NT2/D1 (cell line): Measurements from ENCODE around the gene FOS.

ENCODE experiments used
- DNase-seq: peaks from one replicate; pipeline ENCODE4 v3.0.0-alpha.2; 2011; ENCODE audit warnings: low read depth, low spot score
- H3K27me3 ChIP-seq: 2 replicates; pipeline ENCODE4 v1.6.0; 2011; ENCODE audit warnings: mild to moderate bottlenecking; ENCODE audit not compliant: insufficient read length, insufficient read depth
- H3K36me3 ChIP-seq: 2 replicates; pipeline ENCODE4 v1.6.1; 2011; ENCODE audit warnings: mild to moderate bottlenecking, low read length, mixed read lengths; ENCODE audit not compliant: insufficient read depth, insufficient read length
- H3K4me1 ChIP-seq: 2 replicates; pipeline ENCODE4 v1.5.1; 2011; ENCODE audit not compliant: insufficient read depth, insufficient read length
- H3K4me3 ChIP-seq: 2 replicates; pipeline ENCODE4 v1.5.1; 2011; ENCODE audit warnings: low read depth; ENCODE audit not compliant: insufficient read length
- H3K9ac ChIP-seq: 2 replicates; pipeline ENCODE4 v1.6.0; 2011; ENCODE audit warnings: low read depth; ENCODE audit not compliant: insufficient read length
- H3K9me3 ChIP-seq: 2 replicates; pipeline ENCODE4 v1.5.1; 2011; ENCODE audit warnings: mild to moderate bottlenecking, low read length; ENCODE audit not compliant: insufficient read depth
- SUZ12 ChIP-seq: IDR thresholded peaks from 2 replicates; pipeline ENCODE4 v1.6.1; 2011; ENCODE audit not compliant: insufficient read length, insufficient read depth; ENCODE audit errors: extremely low read depth
- YY1 ChIP-seq: IDR thresholded peaks from 2 replicates; pipeline ENCODE4 v1.6.1; 2011; ENCODE audit not compliant: insufficient read length, insufficient read depth
- ZNF274 ChIP-seq: IDR thresholded peaks from 2 replicates; pipeline ENCODE4 v1.6.1; 2011; ENCODE audit warnings: mild to moderate bottlenecking, low read depth, low read length

The FOS gene

GRCh38 chr14:75247286-75247922 lies 31.2 kb upstream of the FOS start:
- Histone ChIP-seq H3K36me3 (no peaks in the 10 kb centered on the region), H3K27me3 (no peaks in the 10 kb centered on the region), H3K4me1 (no peaks in the 10 kb centered on the region), H3K9me3 (no peaks in the 10 kb centered on the region), H3K4me3 (no peak overlapping the region), H3K9ac (no peak overlapping the region)
- TF ChIP-seq SUZ12 (no peak), ZNF274 (no peak), YY1 (no peak)
- no peak for DNase-seq

GRCh38 chr14:75247939-75248338 lies 30.7 kb upstream of the FOS start:
- Histone ChIP-seq H3K4me1 (no peaks in the 10 kb centered on the region), H3K9me3 (no peaks in the 10 kb centered on the region), H3K4me3 (no peak overlapping the region), H3K36me3 (no peaks in the 10 kb centered on the region), H3K9ac (no peak overlapping the region), H3K27me3 (no peaks in the 10 kb centered on the region)
- DNase-seq: no peak
- TF ChIP-seq YY1 (no peak), SUZ12 (no peak), ZNF274 (no peak)

GRCh38 chr14:75249251-75249957 lies 29.2 kb upstream of the FOS start:
- DNase-seq: no peak
- no peak overlapping the region for H3K9ac ChIP-seq
- no peaks in the 10 kb centered on the region for H3K27me3 ChIP-seq
- H3K9me3 ChIP-seq: no peaks in the 10 kb centered on the region
- TF ChIP-seq ZNF274 (no peak), SUZ12 (no peak), YY1 (no peak)
- no peak overlapping the region for H3K4me3 ChIP-seq
- H3K4me1 ChIP-seq: no peaks in the 10 kb centered on the region
- H3K36me3 ChIP-seq: no peaks in the 10 kb centered on the region

GRCh38 chr14:75249958-75250336 lies 28.7 kb upstream of the FOS start:
- Histone ChIP-seq H3K36me3 (no peaks in the 10 kb centered on the region), H3K9ac (no peak overlapping the region), H3K4me3 (no peak overlapping the region), H3K4me1 (no peaks in the 10 kb centered on the region), H3K9me3 (no peaks in the 10 kb centered on the region), H3K27me3 (no peaks in the 10 kb centered on the region)
- no peak for DNase-seq
- TF ChIP-seq SUZ12 (no peak), YY1 (no peak), ZNF274 (no peak)

GRCh38 chr14:75250800-75251199 lies 27.8 kb upstream of the FOS start:
- Histone ChIP-seq H3K36me3 (no peaks in the 10 kb centered on the region), H3K9me3 (no peaks in the 10 kb centered on the region), H3K27me3 (no peaks in the 10 kb centered on the region), H3K4me3 (no peak overlapping the region), H3K9ac (no peak overlapping the region), H3K4me1 (no peaks in the 10 kb centered on the region)
- TF ChIP-seq SUZ12 (no peak), YY1 (no peak), ZNF274 (no peak)
- no peak for DNase-seq

- TF ChIP-seq YY1: no peak
- no peak for TF ChIP-seq SUZ12
- TF ChIP-seq ZNF274: no peak
- no peaks in the 10 kb centered on the region for H3K36me3 ChIP-seq
- H3K4me3 ChIP-seq: no peak overlapping the region
- peaks cover 2% of the 10 kb centered on the region for H3K4me1 ChIP-seq
- no peaks in the 10 kb centered on the region for H3K9me3 ChIP-seq
- no peak for DNase-seq
- no peaks in the 10 kb centered on the region for H3K27me3 ChIP-seq
- H3K9ac ChIP-seq: no peak overlapping the region
These were observed 26.3 kb upstream of the FOS start for GRCh38 chr14:75252254-75252837.

- Histone ChIP-seq H3K9me3 (no peaks in the 10 kb centered on the region), H3K4me1 (peaks cover 6% of the 10 kb centered on the region), H3K36me3 (no peaks in the 10 kb centered on the region), H3K9ac (no peak overlapping the region), H3K27me3 (no peaks in the 10 kb centered on the region), H3K4me3 (no peak overlapping the region)
- DNase-seq: no peak
- no peak for TF ChIP-seq ZNF274
- no peak for TF ChIP-seq YY1
- no peak for TF ChIP-seq SUZ12
These were observed 24.2 kb upstream of the FOS start for GRCh38 chr14:75254381-75254822.
